Choroid plexus epithelial cell (primary cell): ENCODE measurements around the gene KCNH2.

Source experiments
- DNase-seq: peaks from one replicate; pipeline ENCODE4 v3.0.0-alpha.2; 2010; ENCODE audit warnings: low read depth
- H3K4me3 ChIP-seq: 2 replicates; pipeline ENCODE4 v1.5.1; 2011; ENCODE audit warnings: low read depth, mild to moderate bottlenecking, control low read depth, low read length, moderate library complexity
- CTCF ChIP-seq: conservative IDR thresholded peaks from 2 replicates; pipeline ENCODE4 v1.5.1; 2011; ENCODE audit warnings: low read depth, mild to moderate bottlenecking, control low read depth, inconsistent platforms, low read length, moderate library complexity

Gene KCNH2

GRCh38 chr7:150988230-150989226 lies 10.4 kb upstream of the KCNH2 start:
- peak; percentile 83 for TF ChIP-seq CTCF
- H3K4me3 ChIP-seq = no peak overlapping the region
- DNase-seq = peak; percentile 44

GRCh38 chr7:150986556-150986955 lies 8.4 kb upstream of the KCNH2 start:
- no peak overlapping the region for H3K4me3 ChIP-seq

GRCh38 chr7:150986099-150986512 lies 8.0 kb upstream of the KCNH2 start:
- peak; percentile 84 for TF ChIP-seq CTCF
- peak; percentile 71 for DNase-seq
- H3K4me3 ChIP-seq = no peak overlapping the region

More at GRCh38 chr7:150986556-150986955, 8.4 kb upstream of the KCNH2 start:
- no peak for DNase-seq
- TF ChIP-seq CTCF = no peak

GRCh38 chr7:150983893-150984368 lies 5.8 kb upstream of the KCNH2 start:
- DNase-seq = peak; percentile 53
- TF ChIP-seq CTCF = no peak
- H3K4me3 ChIP-seq = no peak overlapping the region

- H3K4me3 ChIP-seq = no peak overlapping the region
- DNase-seq = no peak
- TF ChIP-seq CTCF = no peak
These were observed 4.2 kb upstream of the KCNH2 start for GRCh38 chr7:150982351-150982750.

- H3K4me3 ChIP-seq = no peak overlapping the region
- TF ChIP-seq CTCF = no peak
- no peak for DNase-seq
These were observed 3.5 kb upstream of the KCNH2 start for GRCh38 chr7:150981644-150982043.
